Germinal center (tissue), 1 donor: ENCODE measurements around the gene SMPDL3A.
A peak's percentile ranks its signal among the peaks of the same experiment; 100 is the strongest.
"Not testable (repeated sequence)": the region's sequence is repeated elsewhere in the genome, so short reads cannot be mapped to it uniquely, and the experiment has no call there.

Source experiments
- DNase-seq: peaks from one replicate; pipeline ENCODE4 v3.0.0; 2012; ENCODE audit warnings: mixed read lengths, low spot score

Gene SMPDL3A, protein sequence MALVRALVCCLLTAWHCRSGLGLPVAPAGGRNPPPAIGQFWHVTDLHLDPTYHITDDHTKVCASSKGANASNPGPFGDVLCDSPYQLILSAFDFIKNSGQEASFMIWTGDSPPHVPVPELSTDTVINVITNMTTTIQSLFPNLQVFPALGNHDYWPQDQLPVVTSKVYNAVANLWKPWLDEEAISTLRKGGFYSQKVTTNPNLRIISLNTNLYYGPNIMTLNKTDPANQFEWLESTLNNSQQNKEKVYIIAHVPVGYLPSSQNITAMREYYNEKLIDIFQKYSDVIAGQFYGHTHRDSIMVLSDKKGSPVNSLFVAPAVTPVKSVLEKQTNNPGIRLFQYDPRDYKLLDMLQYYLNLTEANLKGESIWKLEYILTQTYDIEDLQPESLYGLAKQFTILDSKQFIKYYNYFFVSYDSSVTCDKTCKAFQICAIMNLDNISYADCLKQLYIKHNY

DNA sequence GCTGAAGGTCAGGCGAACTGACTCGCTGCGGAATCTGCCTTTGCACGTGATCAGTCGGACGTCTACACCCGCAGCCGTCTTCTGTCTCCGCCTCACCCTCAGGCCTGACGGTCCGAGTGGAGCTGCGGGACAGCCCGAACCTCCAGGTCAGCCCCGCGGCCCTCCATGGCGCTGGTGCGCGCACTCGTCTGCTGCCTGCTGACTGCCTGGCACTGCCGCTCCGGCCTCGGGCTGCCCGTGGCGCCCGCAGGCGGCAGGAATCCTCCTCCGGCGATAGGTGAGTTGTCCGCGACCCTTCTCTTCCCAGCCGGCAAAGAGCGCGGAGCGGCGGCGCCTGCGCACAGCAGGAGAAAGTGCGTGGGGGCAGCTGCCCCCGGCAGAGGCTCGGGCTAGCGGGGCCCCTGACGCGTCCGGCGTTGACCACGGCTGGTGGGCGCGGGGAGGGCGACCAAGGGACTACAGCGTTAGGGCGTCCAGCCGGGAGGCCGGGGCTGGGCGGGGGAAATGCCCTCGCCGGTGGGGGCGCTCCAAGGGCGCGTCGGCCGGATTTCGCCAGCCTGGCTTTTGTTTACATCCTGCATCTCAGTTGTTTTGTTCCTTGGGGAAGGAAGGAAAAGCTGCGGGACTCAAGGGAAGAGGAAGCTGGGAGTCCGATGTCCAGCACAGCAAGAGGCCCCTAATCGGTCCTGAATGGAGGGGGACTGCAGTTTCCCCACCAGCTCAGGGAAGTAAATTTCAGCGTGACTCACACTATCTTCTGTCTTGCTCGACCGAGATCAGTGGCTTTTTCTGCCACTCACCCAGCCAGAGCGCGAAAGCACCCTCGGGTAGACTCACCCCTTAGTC is at the start of gene SMPDL3A:
SMPDL3A (plus strand) TSS at position 77 of the 846 bp plus-strand sequence; CDS start at position 166, 89 bp downstream.
- DNase-seq: peak; percentile 68

- DNase-seq: no peak
These were observed 49.0 kb upstream of the SMPDL3A start for GRCh38 chr6:122740091-122740490.

- DNase-seq: no peak
These were observed 48.1 kb upstream of the SMPDL3A start for GRCh38 chr6:122740936-122741335.

- DNase-seq: not testable (repeated sequence)
These were observed 44.8 kb upstream of the SMPDL3A start for GRCh38 chr6:122744247-122744646.

- DNase-seq: not testable (repeated sequence)
These were observed 44.2 kb upstream of the SMPDL3A start for GRCh38 chr6:122744856-122745255.

- DNase-seq: no peak
These were observed 42.4 kb upstream of the SMPDL3A start for GRCh38 chr6:122746688-122747087.

GRCh38 chr6:122747573-122747972 is 41.5 kb upstream of the SMPDL3A start:
- DNase-seq: peak; percentile 25

DNA sequence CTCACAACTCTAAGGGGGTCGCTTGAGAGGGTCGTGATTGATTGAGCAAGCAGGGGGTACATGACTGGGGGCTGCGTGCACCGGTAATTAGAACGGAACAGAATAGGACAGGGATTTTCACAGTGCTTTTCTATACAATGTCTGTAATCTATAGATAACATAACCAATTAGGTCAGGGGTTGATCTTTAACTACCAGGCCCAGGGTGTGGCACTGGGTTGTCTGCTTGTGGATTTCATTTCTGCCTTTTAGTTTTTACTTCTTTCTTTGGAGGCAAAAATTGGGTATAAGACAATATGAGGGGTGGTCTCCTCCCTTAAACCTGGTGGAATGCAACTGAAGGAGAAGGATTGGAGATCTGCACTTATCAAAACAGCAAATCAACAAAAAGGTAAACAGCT is 40.1 kb upstream of the SMPDL3A start:
- DNase-seq: not testable (repeated sequence)

GRCh38 chr6:122749451-122750050 is 39.5 kb upstream of the SMPDL3A start:
- no peak for DNase-seq

- peak; percentile 52 for DNase-seq
These were observed 37.7 kb upstream of the SMPDL3A start for GRCh38 chr6:122751326-122751725.

DNA sequence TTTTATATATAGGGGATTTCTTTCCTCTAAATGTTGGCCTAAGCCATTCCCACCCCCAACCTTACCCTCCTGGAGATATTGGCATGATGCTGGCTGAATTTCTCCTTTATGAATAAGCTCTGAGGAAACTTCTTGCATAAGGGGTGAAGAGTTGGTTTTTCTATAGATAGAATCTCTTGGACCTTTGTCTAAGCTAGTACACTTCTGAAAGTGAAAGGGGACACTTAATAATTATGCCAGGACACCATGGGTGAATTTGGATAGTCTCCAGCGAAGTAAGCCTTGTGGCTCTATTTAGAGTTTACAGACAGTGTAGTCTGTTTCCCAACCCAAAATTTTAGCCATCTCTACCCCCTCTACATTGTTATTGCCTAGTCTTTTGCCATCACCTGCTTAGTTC is 36.6 kb upstream of the SMPDL3A start:
- DNase-seq: no peak

DNA sequence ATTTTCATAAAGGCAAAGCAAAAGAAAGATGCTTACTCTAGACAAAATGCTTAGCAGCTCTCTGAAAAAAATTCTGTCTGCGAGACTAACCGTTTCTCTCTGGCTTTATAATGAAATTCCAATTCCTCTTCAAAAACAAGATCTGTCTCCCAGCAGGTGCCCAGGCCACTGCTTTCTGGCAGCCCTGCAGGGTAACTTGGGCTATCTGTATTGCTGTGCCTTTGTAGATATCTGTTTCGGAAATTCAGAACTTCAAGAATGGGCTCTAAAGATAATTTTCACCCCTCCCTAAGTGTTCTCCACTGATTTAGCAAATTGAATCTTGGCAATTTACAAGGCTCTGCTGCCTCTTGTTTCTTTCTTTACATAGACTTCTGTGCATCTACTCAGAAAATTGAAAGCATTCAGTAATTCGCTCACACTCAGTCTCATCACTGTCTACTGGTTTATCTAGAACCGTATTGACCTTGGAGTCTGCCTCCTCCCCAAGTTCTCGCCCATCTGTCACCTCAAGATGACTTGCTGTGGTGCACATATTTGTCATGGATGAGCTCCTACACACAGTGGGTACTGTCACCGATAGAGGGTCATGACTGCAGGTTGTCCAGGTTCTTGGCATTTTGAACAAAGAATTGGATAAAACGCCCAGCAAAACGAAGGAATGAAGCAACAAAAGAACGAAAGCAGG is 35.9 kb upstream of the SMPDL3A start:
- DNase-seq: no peak

DNA sequence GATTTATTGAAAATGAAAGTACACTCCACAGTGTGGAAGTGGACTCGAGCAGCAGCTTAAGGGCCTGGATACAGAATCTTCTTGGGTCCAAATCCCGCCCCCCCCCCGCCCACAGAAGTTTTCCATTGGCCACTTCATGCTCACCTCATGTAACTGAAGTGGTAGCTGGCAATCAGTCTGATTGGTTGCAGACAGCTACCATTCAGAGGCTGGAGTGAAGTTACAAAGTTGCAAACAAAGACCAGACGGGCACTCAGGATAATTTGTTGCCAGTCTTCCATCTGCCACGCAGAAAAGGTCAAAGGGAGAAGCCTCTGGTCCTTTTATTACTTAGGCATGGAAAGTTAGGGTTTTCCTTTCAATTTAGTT is 35.4 kb upstream of the SMPDL3A start:
- no peak for DNase-seq

DNA sequence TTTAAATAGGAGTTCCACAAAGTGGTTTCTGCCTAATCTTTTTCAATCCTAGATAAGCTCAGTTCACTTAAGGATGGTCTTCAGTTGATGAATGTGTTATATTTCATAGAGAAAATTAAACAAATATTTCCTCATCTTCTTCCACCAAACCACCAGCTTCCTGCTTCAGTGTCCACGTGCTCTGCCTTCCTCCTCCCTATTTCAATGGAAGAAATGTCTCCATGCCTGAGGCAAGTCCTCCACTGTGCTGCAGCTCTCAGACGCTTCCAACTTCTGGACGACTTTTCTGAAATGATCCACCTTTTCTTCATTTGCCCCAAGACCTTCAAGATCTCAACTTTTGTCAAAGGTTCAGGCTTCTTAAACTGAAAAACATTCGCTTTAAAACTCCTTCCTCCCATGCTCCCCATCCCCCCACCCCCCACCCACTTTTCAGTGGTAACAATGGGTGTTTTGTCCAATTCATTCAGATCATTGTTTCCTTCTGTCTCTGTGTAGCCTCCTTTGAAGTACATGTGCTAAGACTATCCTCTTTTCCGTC is 34.8 kb upstream of the SMPDL3A start:
- no peak for DNase-seq

DNA sequence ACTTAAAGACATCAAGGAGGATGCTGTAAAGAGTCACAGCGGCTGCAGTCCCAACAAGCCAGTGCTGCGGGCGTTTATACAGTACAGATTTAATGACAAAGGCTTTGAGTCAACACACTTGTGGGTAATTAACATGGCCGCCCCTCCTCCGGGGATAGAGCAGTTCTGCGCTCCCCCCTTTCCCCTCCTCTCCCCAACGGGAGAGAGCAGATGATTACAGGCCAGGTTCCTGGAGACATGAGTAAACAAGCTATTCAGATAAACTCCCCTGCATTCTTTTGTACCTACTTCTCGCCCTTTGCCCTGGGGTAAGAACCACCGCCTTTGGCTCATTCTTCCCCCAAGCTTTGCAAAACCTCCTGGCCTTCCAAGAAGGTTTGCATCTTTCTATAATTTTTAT is 33.2 kb upstream of the SMPDL3A start:
- DNase-seq: no peak

DNA sequence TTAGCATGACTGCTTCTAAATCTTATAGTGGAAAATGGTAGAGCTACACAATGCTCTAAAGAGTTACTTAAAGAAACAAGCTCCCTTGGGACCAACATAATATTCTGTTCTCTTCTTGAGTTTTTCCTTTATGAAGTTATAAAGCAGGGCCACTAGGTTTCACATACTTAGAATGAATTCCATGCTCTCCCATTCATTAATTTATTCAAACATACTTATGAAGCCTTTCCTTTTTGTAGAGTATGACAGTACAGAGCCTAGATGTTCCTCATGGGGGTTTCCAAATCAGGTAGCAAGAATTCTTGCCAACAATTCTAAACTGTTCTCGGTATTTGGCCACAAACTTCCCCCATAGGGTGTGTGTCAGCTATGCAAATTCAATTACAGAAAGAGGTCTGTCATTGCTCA is 30.1 kb upstream of the SMPDL3A start:
- DNase-seq: no peak

- DNase-seq: no peak
These were observed 28.7 kb upstream of the SMPDL3A start for GRCh38 chr6:122760330-122760729.

GRCh38 chr6:122766256-122766655 is 22.8 kb upstream of the SMPDL3A start:
- no peak for DNase-seq

DNA sequence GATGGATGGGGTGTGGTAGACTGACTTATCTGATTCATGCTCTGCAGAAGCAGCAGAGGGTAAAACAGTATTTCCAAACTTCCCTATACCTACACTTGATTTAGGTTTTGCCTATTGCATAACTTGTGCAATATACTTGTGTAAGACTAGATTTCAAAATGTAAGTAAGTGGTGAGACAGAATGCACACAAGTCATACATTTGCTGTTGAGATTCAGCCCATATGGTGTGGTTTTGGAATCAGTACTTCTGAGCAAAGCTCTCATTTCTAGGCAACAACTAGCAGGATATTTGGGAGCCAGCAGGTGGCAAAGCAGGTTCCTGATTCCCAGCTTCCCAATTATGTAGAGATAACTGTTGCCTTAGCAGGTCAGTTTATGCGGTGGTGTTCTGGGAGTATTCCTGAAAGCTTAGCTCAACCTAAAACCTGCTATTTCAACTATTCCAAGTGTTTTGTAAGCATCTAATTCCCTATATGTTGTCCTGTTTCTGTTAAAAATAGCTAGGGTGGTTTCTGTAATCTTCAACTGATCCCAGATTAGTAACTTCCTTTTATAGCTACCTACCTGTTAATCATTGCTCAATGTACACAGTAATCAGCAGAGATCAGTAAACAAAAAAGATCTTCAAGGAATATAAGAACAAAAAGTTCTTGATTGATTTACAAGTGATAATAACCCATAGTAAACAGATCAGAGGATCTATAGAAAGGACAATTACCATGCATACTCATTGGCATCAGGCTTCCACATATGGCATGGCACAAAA is 18.0 kb upstream of the SMPDL3A start:
- no peak for DNase-seq

- DNase-seq: no peak
These were observed 16.2 kb upstream of the SMPDL3A start for GRCh38 chr6:122772724-122773415.
